ENCODE results near the gene DUSP10. TPM values are rescaled to one million over a fixed set of nuclear protein-coding genes. Genes with fewer than 3 reads are reported as not detected.
A peak's percentile ranks its signal among the peaks of the same experiment; 100 is the strongest.

DUSP10 gene
- polyA plus RNA-seq, 3 donors: 10.4 to 41.1 (median 12.7) TPM

DNA sequence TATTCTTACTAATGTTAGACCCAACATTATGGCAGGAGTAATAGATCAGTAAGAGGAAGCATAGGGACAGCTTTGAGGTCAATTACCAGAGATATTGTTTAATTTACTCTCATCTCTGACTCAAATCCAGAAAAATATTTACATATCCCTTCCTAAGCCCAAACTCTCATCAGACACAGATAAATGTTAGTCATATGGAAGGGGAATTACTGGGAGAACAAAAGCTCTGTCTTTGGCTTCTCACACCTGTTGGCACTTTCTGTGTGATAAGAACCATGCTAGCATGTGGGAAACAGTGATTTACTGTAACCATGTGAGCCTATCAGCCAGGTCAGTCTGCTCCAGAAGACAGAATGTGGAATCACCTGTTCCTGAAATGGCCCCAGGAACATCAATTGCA is 72.4 kb downstream of the DUSP10 start:
- no peaks in the 10 kb centered on the region for H3K9me3 ChIP-seq (replicated peaks in 1 of 2; ENCODE audit: control insufficient read depth in 1 of 2, insufficient read depth in 1 of 2, low read length in 2 of 2)
- Mint-ChIP-seq H3K4me1 (peaks cover 12% of the 10 kb centered on the region), H3K4me3 (no peak overlapping the region), H3K36me3 (no peaks in the 10 kb centered on the region), H3K9me3 (no peaks in the 10 kb centered on the region), H3K27me3 (ENCODE audit: low read depth in 3 of 3) (peaks cover 0 to 1% (median 0%) of the 10 kb centered on the region in 3 donors), H3K27ac (no peak overlapping the region)
- DNase-seq: no peak
- H3K4me2 ChIP-seq (replicated peaks; ENCODE audit: extremely low read depth, low read length, poor library complexity, severe bottlenecking): no peak overlapping the region
- no peak overlapping the region for H3K27ac ChIP-seq (ENCODE audit: low read depth in 1 of 2, low read length in 2 of 2)
- no peaks in the 10 kb centered on the region for H3K36me3 ChIP-seq (replicated peaks in 1 of 2; ENCODE audit: control insufficient read depth in 1 of 2, insufficient read depth in 2 of 2, low read length in 2 of 2)
- TF ChIP-seq, protein P1, sequence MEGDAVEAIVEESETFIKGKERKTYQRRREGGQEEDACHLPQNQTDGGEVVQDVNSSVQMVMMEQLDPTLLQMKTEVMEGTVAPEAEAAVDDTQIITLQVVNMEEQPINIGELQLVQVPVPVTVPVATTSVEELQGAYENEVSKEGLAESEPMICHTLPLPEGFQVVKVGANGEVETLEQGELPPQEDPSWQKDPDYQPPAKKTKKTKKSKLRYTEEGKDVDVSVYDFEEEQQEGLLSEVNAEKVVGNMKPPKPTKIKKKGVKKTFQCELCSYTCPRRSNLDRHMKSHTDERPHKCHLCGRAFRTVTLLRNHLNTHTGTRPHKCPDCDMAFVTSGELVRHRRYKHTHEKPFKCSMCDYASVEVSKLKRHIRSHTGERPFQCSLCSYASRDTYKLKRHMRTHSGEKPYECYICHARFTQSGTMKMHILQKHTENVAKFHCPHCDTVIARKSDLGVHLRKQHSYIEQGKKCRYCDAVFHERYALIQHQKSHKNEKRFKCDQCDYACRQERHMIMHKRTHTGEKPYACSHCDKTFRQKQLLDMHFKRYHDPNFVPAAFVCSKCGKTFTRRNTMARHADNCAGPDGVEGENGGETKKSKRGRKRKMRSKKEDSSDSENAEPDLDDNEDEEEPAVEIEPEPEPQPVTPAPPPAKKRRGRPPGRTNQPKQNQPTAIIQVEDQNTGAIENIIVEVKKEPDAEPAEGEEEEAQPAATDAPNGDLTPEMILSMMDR (IDR thresholded peaks at IDR 0.05): no peak
- H3K27me3 ChIP-seq (ENCODE audit: control insufficient read depth in 2 of 2, insufficient read depth in 2 of 2, low read length in 2 of 2): no peaks in the 10 kb centered on the region
- H4K20me1 ChIP-seq (ENCODE audit: insufficient read depth, low read length): no peaks in the 10 kb centered on the region
- intact Hi-C loops (cut with micrococcal nuclease): no loop called here
- H2AFZ ChIP-seq (ENCODE audit: insufficient read depth, low read depth, low read length, poor library complexity, severe bottlenecking): no peak overlapping the region
- H3K4me1 ChIP-seq (ENCODE audit: control insufficient read depth in 1 of 2, insufficient read depth in 2 of 2, low read length in 2 of 2): peaks cover 10 to 11% of the 10 kb centered on the region in 2 donors
- H3K79me2 ChIP-seq (ENCODE audit: insufficient read depth, low read length): no peaks in the 10 kb centered on the region
- no peak overlapping the region for H3K4me3 ChIP-seq (replicated peaks in 1 of 3; ENCODE audit: low read depth in 2 of 3, low read length in 3 of 3)
- no peak overlapping the region for H3K9ac ChIP-seq (ENCODE audit: insufficient read depth, low read length, poor library complexity, severe bottlenecking)

DNA sequence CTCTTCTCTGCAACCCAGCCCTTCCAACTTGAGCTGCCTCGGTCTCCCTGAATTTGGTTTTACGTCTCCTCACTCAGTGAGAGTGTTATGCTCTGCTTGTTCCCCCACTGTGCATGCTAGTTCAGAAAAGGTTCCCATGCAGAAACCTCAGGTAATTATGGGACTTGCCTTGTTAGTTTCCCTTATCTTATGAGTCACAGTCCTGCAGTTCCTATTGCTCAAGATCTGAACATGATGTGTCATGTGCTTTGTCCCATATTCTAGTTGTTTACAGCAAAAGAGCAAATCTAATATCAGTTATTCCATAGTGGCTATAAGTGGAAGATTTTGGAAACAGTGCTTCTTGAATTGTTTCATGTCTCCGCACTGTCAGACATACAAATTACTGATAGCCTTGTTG is 74.4 kb downstream of the DUSP10 start:
- Histone ChIP-seq H3K27me3 (ENCODE audit: control insufficient read depth in 2 of 2, insufficient read depth in 2 of 2, low read length in 2 of 2) (no peaks in the 10 kb centered on the region), H3K36me3 (replicated peaks in 1 of 2; ENCODE audit: control insufficient read depth in 1 of 2, insufficient read depth in 2 of 2, low read length in 2 of 2) (no peaks in the 10 kb centered on the region), H3K9ac (ENCODE audit: insufficient read depth, low read length, poor library complexity, severe bottlenecking) (no peak overlapping the region), H3K9me3 (replicated peaks in 1 of 2; ENCODE audit: control insufficient read depth in 1 of 2, insufficient read depth in 1 of 2, low read length in 2 of 2) (no peaks in the 10 kb centered on the region), H3K4me2 (replicated peaks; ENCODE audit: extremely low read depth, low read length, poor library complexity, severe bottlenecking) (peak overlapping the region; percentile 8), H3K4me3 (replicated peaks in 1 of 3; ENCODE audit: low read depth in 2 of 3, low read length in 3 of 3) (no peak overlapping the region), H3K27ac (ENCODE audit: low read depth in 1 of 2, low read length in 2 of 2) (peak overlapping the region in 1 of 2 donors; percentile 44), H3K4me1 (ENCODE audit: control insufficient read depth in 1 of 2, insufficient read depth in 2 of 2, low read length in 2 of 2) (peaks cover 10 to 11% of the 10 kb centered on the region in 2 donors), H2AFZ (ENCODE audit: insufficient read depth, low read depth, low read length, poor library complexity, severe bottlenecking) (peak overlapping the region; percentile 22), H3K79me2 (ENCODE audit: insufficient read depth, low read length) (no peaks in the 10 kb centered on the region), H4K20me1 (ENCODE audit: insufficient read depth, low read length) (no peaks in the 10 kb centered on the region)
- intact Hi-C loops (cut with micrococcal nuclease): no loop called here
- H3K4me3 Mint-ChIP-seq: no peak overlapping the region
- H3K36me3 Mint-ChIP-seq: no peaks in the 10 kb centered on the region
- TF ChIP-seq, protein P1 (IDR thresholded peaks at IDR 0.05): no peak
- WGBS (ENCODE audit: insufficient coverage): no CpG with 5 or more reads among the region's 3 CpGs
- H3K27ac Mint-ChIP-seq: peak overlapping the region in 6 of 7 donors; percentile 41 to 81 (median 76)
- H3K9me3 Mint-ChIP-seq: peaks cover 0 to 6% (median 1%) of the 10 kb centered on the region in 7 donors
- no peaks in the 10 kb centered on the region for H3K27me3 Mint-ChIP-seq (ENCODE audit: low read depth in 3 of 3)
- H3K4me1 Mint-ChIP-seq: peaks cover 12% of the 10 kb centered on the region
- peak; percentile 47 to 86 (median 77) for DNase-seq
